Kidney tubule cell (primary cell): ENCODE data around the gene VGF.

Experiments used
- DNase-seq: peaks from one replicate; pipeline ENCODE4 v3.0.0-alpha.2; 2018; ENCODE audit warnings: low spot score

VGF gene

DNA sequence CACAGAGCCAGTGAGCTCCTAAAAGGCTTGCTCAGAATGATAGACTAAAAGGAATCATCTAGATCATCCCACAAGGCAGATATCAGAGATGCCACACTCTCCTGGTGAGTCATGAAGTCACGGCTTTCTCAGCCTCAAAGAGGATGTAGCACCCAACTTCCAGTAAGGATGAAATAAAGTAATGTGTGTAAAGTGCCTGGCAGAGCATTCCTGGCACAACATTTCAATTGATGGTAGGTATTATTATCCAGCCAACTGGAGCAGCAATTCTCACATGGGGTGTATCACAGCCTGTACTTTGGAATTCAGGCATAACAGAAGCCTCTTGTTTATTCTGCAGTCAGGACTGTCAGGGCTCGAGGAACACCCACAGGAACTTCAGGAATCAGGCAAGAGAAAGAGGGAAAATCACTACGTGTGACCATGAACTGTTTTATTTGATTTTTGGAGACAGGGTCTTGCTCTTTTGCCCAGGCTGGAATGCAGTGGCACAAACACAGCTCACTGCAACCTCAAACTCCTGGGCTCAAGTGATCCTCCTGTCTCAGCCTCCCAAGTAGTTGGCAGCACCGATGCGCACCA is 20.0 kb upstream of the VGF start:
- peak; percentile 80 for DNase-seq

DNA sequence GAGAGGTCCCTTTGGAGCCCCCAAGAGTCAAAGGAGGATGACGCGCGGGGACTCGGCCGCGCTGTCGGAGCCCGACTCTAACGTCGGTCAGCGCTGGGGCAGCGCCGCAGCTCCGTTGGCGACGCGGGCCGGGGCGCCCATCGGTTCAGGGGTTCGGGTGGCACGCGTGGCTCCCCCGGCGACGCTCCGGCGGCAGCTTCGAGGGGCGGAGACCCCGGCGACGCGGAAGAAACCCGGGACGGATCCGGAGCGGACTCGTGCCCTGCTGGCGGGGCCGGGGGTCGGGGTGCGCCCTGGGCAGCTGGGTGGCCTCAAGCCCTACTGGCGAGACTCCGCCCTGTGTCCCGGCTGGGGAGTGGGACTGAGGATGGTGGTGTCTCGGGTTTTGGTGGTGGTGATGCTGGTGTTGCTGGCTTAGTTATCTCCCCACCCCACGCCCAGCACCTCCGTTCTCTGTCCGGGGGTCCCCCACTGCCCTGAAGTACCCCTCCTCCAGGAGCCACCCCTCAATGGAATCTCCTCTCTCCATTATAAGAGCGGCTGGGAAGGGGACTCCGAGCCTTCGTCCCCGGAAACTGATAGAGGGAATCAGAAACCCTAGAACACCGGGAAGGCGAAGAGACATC is 14.9 kb upstream of the VGF start, which contains the start of gene NAT16:
NAT16 (minus strand) TSS at position 164 of the 626 bp plus-strand sequence. CDS start 5,486 bp downstream, outside the sequence.
- DNase-seq, result no peak

DNA sequence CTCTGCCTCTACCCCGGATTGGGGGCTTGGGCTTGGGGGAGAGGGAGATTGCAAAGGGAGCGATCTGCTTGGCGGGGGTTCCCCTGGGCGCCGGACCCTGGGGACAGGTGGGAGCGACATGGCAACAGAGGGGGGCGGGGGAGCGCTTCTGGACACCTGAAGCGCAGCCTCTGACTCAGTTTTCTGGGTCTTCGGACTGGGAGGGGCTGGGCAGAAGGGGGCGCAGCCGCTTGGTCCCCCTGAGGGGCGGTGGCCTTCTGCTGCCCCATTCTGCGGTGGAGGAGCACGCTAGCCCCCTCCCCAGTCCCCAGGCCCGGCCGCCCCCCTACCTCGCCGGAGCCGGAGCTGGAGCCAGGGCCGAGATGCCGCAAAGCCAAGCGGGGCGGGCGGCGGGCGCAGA is 14.3 kb upstream of the VGF start:
- DNase-seq, result no peak

DNA sequence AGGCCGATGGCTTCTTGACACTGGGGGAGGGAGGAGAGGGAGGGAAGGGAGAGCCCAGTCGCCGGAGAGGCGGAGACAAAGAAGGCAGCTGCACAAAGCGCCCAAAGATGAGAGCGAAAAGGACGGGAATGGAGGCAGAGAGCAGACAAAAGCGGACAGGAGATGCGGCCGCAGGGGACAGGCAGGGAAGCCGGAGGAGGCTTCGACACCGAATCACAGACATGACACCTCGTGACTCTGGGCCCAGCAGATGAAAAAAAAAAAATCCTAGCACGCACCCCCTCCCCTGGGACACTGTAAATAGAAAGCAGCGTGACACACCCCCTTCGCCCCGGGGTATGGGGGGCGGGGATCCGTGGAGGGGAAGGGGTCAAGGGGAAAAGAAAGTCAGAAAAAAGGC is 13.7 kb upstream of the VGF start:
- no peak for DNase-seq

GRCh38 chr7:101177644-101178043 is 12.3 kb upstream of the VGF start:
- DNase-seq, result no peak

- no peak for DNase-seq
These were observed 10.3 kb upstream of the VGF start for GRCh38 chr7:101175664-101176063.

- no peak for DNase-seq
These were observed 9.0 kb upstream of the VGF start for GRCh38 chr7:101174322-101174854.

DNA sequence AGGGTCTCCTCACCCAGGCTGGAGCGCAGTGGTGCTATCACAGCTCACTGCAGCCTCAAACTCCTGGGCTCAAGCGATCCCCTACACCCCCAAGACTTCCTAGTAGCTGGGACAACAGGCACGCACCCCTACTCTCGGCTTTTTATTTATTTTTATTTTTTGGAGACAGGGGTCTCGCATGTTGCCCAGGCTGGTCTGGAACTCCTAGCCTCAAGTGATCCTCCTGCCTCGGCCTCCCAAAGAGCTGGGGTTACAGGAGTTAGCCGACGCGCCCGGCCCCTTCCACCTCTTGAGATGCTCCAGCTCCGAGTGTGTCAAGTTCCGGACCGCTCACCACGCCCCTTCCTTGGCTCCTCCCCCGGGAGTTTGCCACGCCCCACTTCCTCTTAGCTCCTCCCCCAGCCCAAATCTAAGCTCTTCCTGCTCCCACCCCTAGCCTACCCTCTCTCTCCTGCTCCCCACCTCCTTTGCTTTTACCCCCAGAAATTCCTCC is 8.4 kb upstream of the VGF start:
- peak; percentile 60 for DNase-seq

GRCh38 chr7:101172854-101173751 is 7.7 kb upstream of the VGF start:
- peak; percentile 83 for DNase-seq

GRCh38 chr7:101172005-101172853 is 6.9 kb upstream of the VGF start:
- DNase-seq, result peak; percentile 58

- DNase-seq, result no peak
These were observed 6.1 kb upstream of the VGF start for GRCh38 chr7:101171442-101171837.

DNA sequence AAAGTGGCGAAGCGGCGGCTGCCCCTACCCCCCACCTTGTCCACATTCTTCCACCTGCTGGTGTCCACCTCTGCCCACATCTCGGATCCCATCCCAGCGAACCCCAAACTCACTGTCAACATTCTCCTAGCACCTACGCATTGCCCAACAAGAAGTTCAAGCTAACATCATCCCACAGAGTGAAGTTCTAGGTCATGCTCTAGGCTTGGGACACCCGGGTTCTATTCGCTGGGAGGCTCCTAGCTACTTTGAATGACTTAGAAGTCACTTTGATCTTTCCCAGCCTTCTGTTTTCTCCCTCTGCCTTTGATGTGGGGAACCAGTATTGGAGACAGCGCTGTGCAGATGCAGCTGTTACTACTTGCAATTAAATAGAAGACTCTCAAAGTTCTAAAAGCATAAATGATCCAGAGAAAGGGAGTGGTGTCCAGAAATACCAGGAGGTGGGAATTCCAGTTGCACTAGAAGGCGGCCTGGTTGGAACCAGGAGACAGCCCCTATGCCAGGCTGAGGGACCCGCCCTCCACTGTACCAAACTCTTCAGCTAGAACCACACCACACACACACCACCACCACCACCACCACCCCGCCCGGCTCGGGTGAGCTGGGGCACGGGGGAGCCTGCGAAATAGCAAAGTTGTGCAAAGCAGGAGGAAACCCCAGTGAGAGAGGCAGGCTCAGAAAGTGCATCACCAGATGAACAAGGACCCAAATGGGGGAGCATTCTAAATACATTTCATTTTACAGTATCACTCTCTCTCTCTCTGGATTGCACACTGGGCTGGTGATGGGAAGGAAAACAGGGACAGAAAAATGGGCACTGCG is 5.5 kb upstream of the VGF start:
- DNase-seq, result no peak

GRCh38 chr7:101169838-101170551 is 4.6 kb upstream of the VGF start:
- DNase-seq, result peak; percentile 63

- DNase-seq, result no peak
These were observed 3.9 kb upstream of the VGF start for GRCh38 chr7:101169110-101169837.

DNA sequence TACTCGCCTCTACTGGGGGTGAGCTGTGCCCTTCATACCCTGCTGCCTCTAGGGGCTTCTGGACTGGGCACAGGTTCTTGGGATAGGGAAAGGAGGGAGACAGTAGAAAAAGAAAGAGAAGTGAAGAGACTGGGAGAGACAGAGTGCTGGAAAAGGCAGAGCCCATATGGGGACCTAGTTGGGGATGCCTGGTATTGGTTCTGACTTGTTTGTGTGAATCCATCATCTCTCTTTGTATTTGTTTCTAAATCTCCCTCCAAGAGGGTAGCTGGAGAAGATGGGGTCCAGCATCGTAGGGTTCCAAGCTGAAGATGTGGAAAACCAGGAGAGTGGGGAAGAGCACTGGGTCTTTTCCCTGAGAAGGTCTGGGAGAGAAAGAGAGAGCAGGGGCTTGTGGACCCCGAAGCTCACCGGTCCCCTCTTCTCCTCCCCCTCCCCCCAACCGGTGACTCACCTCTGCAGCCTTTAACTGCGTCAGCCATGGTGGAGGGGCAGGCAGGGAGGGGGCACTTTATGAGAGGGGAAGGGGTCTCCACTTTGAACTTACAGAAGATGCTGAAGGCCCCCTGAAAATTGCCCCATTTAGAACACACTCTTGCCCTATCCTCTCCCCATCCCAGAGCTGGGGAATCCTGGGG is 3.2 kb upstream of the VGF start:
- no peak for DNase-seq

DNA sequence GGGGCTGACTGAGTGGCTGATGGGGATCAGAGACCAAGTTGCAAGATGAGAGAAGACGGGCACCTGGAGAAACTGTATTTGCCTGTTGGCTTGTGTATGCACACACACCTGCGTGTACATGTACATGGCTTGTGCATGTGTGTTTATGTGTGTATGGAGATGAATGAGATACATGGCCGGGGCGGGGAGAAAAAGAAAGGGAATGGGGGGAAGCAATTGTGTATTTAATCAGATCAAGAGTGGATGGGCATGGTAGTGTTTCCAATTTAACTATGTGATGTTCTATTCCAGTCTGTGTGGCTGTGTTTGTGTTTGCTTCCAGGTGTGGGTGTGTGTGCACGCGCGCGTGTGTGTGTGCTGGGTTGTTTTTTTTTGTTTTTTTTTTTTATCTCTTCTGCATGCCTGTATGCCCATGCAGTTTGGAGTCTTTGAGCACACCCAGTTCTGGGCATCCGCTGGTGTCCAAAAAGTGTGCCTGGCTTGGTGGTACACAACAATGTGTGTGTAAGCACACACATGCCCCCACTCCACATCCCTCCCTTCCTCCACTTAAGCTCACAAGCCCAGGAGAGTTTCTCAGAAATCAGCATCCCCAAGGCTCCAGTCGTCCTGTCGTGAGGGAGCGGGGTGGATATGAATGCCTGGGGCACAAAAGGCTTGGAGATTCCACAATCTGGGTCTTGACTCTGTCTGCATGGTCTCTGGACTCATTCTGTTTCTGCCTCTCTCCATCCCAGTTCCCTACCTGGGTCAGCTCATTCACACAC is 2.5 kb upstream of the VGF start:
- no peak for DNase-seq

- peak; percentile 25 for DNase-seq
These were observed 1.7 kb upstream of the VGF start for GRCh38 chr7:101166909-101167644.

- no peak for DNase-seq
These were observed 1.2 kb upstream of the VGF start for GRCh38 chr7:101166648-101166908.
